Osteocyte (in vitro differentiated cells): ENCODE results near the gene SS18. TPM values are rescaled to one million over a fixed set of nuclear protein-coding genes. Genes with fewer than 3 reads are reported as not detected.

Source experiments
- DNase-seq: peaks from one replicate; pipeline ENCODE4 v3.0.0; 2021; ENCODE audit warnings: mixed read lengths; ENCODE audit not compliant: unreplicated experiment; ENCODE audit errors: extremely low spot score
- H3K27ac Mint-ChIP-seq: one replicate; pipeline ENCODE4 v1.8.0; 2021; ENCODE audit warnings: mild to moderate bottlenecking, mixed read lengths; ENCODE audit not compliant: unreplicated experiment
- H3K27me3 Mint-ChIP-seq: one replicate; pipeline ENCODE4 v1.8.0; 2021; ENCODE audit warnings: mixed read lengths; ENCODE audit not compliant: unreplicated experiment
- H3K36me3 Mint-ChIP-seq: one replicate; pipeline ENCODE4 v1.8.0; 2021; ENCODE audit warnings: mixed read lengths; ENCODE audit not compliant: unreplicated experiment
- H3K4me1 Mint-ChIP-seq: one replicate; pipeline ENCODE4 v1.8.0; 2021; ENCODE audit warnings: mixed read lengths; ENCODE audit not compliant: unreplicated experiment
- H3K4me3 Mint-ChIP-seq: one replicate; pipeline ENCODE4 v1.8.0; 2021; ENCODE audit warnings: mild to moderate bottlenecking, moderate library complexity, mixed read lengths; ENCODE audit not compliant: unreplicated experiment
- H3K9me3 Mint-ChIP-seq: one replicate; pipeline ENCODE4 v1.8.0; 2021; ENCODE audit warnings: mixed read lengths; ENCODE audit not compliant: unreplicated experiment
- total RNA-seq: library from RNA; stranded (reverse); gene quantifications from 2 replicates; pipeline ENCODE4 v1.2.1, GENCODE V29; 2021
- TF ChIP-seq, protein P1 (sequence below): fragments of 200-600 bp; sonication (generic); IDR thresholded peaks from 2 replicates; pipeline ENCODE4 v1.5.0; 2021; ENCODE audit warnings: antibody characterized with exemption, mild to moderate bottlenecking, moderate library complexity

Gene SS18
- total RNA-seq, 1 donor from 2014 or later = 98.7 TPM

DNA sequence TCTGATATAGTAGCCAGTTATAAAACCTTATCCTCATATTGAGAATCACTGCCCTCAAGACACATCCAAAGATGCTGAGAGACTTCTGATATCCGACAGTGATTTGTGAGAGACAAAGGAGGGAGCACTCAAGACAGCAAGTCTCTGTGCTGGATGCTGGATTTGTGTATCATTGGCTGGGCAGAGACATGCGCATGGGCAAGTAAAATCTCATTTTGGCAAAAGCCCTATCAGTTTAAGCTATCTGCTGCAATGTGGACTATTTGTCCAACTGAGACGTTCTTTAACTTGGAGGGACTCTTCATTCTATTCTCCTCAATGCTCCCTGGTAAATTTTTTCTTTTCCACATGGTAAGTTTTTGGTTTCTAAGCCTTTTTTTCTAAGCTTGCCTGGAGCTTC is 107.5 kb downstream of the SS18 start:
- Mint-ChIP-seq H3K27ac (no peak overlapping the region), H3K27me3 (peaks cover 7% of the 10 kb centered on the region), H3K36me3 (no peaks in the 10 kb centered on the region), H3K4me3 (no peak overlapping the region), H3K4me1 (peaks cover 8% of the 10 kb centered on the region), H3K9me3 (no peaks in the 10 kb centered on the region)
- TF ChIP-seq, protein P1, sequence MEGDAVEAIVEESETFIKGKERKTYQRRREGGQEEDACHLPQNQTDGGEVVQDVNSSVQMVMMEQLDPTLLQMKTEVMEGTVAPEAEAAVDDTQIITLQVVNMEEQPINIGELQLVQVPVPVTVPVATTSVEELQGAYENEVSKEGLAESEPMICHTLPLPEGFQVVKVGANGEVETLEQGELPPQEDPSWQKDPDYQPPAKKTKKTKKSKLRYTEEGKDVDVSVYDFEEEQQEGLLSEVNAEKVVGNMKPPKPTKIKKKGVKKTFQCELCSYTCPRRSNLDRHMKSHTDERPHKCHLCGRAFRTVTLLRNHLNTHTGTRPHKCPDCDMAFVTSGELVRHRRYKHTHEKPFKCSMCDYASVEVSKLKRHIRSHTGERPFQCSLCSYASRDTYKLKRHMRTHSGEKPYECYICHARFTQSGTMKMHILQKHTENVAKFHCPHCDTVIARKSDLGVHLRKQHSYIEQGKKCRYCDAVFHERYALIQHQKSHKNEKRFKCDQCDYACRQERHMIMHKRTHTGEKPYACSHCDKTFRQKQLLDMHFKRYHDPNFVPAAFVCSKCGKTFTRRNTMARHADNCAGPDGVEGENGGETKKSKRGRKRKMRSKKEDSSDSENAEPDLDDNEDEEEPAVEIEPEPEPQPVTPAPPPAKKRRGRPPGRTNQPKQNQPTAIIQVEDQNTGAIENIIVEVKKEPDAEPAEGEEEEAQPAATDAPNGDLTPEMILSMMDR = no peak
- DNase-seq = no peak

GRCh38 chr18:25982153-25982552 is 108.3 kb downstream of the SS18 start:
- peaks cover 8% of the 10 kb centered on the region for H3K4me1 Mint-ChIP-seq
- TF ChIP-seq, protein P1 = no peak
- H3K36me3 Mint-ChIP-seq = no peaks in the 10 kb centered on the region
- no peak overlapping the region for H3K4me3 Mint-ChIP-seq
- peaks cover 7% of the 10 kb centered on the region for H3K27me3 Mint-ChIP-seq
- no peaks in the 10 kb centered on the region for H3K9me3 Mint-ChIP-seq
- H3K27ac Mint-ChIP-seq = no peak overlapping the region
- no peak for DNase-seq

GRCh38 chr18:25979369-25980040 is 110.9 kb downstream of the SS18 start:
- no peak overlapping the region for H3K27ac Mint-ChIP-seq
- H3K4me3 Mint-ChIP-seq = no peak overlapping the region
- H3K27me3 Mint-ChIP-seq = peaks cover 4% of the 10 kb centered on the region
- no peaks in the 10 kb centered on the region for H3K36me3 Mint-ChIP-seq
- H3K4me1 Mint-ChIP-seq = peaks cover 8% of the 10 kb centered on the region
- TF ChIP-seq, protein P1 = no peak
- no peaks in the 10 kb centered on the region for H3K9me3 Mint-ChIP-seq
- no peak for DNase-seq

GRCh38 chr18:25976554-25976953 is 113.9 kb downstream of the SS18 start:
- H3K4me1 Mint-ChIP-seq = no peaks in the 10 kb centered on the region
- H3K27me3 Mint-ChIP-seq = no peaks in the 10 kb centered on the region
- no peak overlapping the region for H3K4me3 Mint-ChIP-seq
- TF ChIP-seq, protein P1 = no peak
- peaks cover 3% of the 10 kb centered on the region for H3K9me3 Mint-ChIP-seq
- DNase-seq = no peak
- H3K27ac Mint-ChIP-seq = no peak overlapping the region
- H3K36me3 Mint-ChIP-seq = no peaks in the 10 kb centered on the region

DNA sequence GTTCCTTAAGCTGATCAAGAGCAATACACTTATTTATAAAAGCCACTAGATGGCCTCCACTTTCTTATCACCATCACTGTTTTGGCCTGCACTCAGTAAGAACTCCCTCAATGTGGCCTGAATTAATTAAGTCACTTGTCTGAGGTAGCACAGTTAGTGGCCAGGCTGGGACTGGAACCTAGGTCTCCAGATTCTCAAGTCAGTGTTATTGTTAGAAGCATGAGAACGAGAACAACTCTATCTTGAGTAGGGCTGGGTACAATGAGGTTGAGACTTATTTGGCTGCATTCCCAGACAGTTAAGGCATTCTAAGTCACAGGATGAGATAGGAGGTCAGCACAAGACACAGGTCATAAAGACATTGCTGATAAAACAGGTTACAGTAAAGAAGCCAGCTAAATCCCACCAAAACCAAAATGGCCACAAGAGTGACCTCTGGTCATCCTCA is 115.8 kb downstream of the SS18 start:
- Mint-ChIP-seq H3K9me3 (peaks cover 3% of the 10 kb centered on the region), H3K4me3 (no peak overlapping the region), H3K4me1 (no peaks in the 10 kb centered on the region), H3K27ac (no peak overlapping the region), H3K36me3 (no peaks in the 10 kb centered on the region), H3K27me3 (no peaks in the 10 kb centered on the region)
- TF ChIP-seq, protein P1 = no peak
- DNase-seq = no peak

Other genes starting within 250 kb of the SS18 start
- not detected in 2 replicates for gene PSMA8, start 43.3 kb upstream of the SS18 start, total RNA-seq
- 2.3 and 2.7 TPM in 2 replicates for gene TAF4B, start 135.8 kb upstream of the SS18 start, total RNA-seq